HUES6 (cell line): Measurements from ENCODE around the gene PPP2R5C.
"Not testable (repeated sequence)": the region's sequence is repeated elsewhere in the genome, so short reads cannot be mapped to it uniquely, and the experiment has no call there.

Experiments
- H3K27ac ChIP-seq: 2 replicates; pipeline ENCODE4 v1.7.0; 2013; ENCODE audit warnings: low read depth, mild to moderate bottlenecking, low read length, inconsistent platforms
- H3K27me3 ChIP-seq: 2 replicates; pipeline ENCODE4 v1.6.1; 2013; ENCODE audit warnings: low read length; ENCODE audit not compliant: control insufficient read depth, insufficient read depth
- H3K36me3 ChIP-seq: 2 replicates; pipeline ENCODE4 v1.6.1; 2013; ENCODE audit warnings: low read length; ENCODE audit not compliant: control insufficient read depth, insufficient read depth
- H3K4me1 ChIP-seq: 2 replicates; pipeline ENCODE4 v1.6.1; 2013; ENCODE audit warnings: low read length; ENCODE audit not compliant: control insufficient read depth, insufficient read depth
- H3K4me3 ChIP-seq: 2 replicates; pipeline ENCODE4 v1.5.1; 2013; ENCODE audit warnings: low read depth, low read length
- H3K9ac ChIP-seq: one replicate; pipeline ENCODE4 v1.6.1; 2013; ENCODE audit warnings: mild to moderate bottlenecking, low read length
- H3K9me3 ChIP-seq: 2 replicates; pipeline ENCODE4 v1.6.1; 2013; ENCODE audit warnings: low read depth, low read length; ENCODE audit not compliant: control insufficient read depth, insufficient read depth

The PPP2R5C gene

DNA sequence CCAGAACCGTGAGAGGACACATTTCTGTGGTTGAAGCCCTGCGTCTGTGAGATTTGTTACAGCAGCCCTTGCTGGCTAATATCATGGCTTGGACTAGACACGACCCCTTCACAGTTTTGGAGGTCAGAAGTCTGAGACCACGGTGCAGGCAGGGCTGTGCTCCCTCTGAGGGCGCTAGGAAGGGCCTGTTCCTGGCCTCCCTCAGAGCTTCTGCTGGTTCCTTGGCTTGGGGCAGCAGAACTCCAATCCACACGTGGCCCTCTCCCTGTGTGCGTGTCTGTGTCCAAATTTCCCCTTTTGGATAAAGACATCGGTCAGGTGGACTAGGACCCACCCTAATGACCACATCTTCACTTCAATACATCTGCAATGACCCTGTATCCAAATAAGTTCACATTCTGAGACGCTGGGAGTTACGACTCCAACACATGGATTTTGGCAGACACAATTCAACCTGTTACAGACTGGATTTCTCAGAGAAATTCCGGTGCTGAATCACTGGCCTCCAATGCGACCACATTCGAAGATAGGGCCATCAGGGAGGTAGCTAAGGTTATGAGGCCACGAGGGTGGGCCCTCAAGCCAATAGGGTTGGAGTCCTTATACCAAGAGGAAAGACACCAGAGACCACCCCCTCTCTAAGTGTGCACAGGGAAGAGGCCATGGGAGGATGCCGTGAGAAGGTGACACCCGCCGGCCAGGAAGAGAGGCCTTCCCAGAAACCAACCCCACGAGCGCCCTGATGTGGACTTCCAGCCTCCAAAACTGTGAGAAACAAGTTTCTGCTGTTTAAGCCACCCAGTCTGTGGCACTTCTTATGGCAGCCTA, 43.6 kb upstream of the PPP2R5C start:
- Histone ChIP-seq H3K9ac (no peak overlapping the region), H3K27ac (no peak overlapping the region), H3K4me1 (peaks cover 30% of the 10 kb centered on the region), H3K9me3 (peaks cover 9% of the 10 kb centered on the region; the same call in 1 of the 2 replicates), H3K4me3 (no peak overlapping the region), H3K36me3 (no peaks in the 10 kb centered on the region), H3K27me3 (no peaks in the 10 kb centered on the region)

DNA sequence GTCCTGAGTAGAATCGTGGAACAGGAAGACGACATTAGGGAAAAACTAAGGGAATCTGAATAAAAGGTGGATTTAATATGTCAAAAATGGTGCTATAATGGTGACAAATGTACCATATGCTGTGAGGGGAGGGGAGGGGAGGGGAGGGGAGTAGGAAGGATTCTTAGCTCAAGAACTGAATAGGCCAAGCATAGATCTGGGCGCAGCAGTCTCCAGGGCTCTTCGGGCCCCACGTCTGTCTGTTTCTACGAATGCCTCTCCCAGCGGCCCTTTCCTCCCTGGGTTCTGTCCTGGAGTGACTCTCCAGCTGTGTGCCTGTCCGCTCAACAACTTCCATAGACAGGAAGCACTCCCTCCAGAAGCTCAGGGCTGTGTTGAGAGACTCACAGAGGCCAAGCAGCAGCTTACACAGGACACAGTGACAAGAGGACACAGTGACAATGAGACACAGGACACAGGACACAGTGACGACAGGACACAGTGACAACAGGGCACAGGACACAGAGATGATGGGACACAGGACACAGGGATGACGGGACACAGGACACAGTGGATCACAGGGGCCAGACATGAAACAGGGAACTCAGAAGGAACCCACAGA, 42.4 kb upstream of the PPP2R5C start:
- Histone ChIP-seq H3K9me3 (peaks cover 4% of the 10 kb centered on the region; the same call in 1 of the 2 replicates), H3K27ac (no peak overlapping the region), H3K9ac (peak overlapping the region; percentile 24), H3K4me1 (peaks cover 30% of the 10 kb centered on the region), H3K27me3 (no peaks in the 10 kb centered on the region), H3K4me3 (no peak overlapping the region), H3K36me3 (no peaks in the 10 kb centered on the region)

DNA sequence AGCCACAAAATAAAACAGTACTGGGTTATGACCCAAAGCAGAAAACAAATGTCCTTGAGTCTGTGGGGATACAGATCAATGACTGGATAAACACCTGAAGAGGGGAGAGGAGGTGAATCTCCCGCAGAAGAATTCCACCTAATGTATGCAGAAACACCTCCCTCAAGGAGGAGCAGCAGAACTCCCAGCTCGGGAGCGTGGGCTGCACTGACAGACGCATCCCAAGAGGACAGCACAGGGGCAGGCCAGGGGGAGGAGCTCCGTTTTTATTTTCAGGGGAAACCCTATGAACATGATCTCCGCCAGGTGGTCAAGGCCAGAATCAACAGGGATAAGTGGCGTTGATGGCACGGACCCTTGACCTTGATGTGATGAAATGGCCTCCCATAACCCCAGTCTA, 41.8 kb upstream of the PPP2R5C start:
- no peak overlapping the region for H3K27ac ChIP-seq
- no peaks in the 10 kb centered on the region for H3K27me3 ChIP-seq
- no peaks in the 10 kb centered on the region for H3K36me3 ChIP-seq
- H3K4me3 ChIP-seq, result no peak overlapping the region
- H3K9me3 ChIP-seq, result no peaks in the 10 kb centered on the region
- H3K9ac ChIP-seq, result peak overlapping the region; percentile 24
- peaks cover 30% of the 10 kb centered on the region for H3K4me1 ChIP-seq

DNA sequence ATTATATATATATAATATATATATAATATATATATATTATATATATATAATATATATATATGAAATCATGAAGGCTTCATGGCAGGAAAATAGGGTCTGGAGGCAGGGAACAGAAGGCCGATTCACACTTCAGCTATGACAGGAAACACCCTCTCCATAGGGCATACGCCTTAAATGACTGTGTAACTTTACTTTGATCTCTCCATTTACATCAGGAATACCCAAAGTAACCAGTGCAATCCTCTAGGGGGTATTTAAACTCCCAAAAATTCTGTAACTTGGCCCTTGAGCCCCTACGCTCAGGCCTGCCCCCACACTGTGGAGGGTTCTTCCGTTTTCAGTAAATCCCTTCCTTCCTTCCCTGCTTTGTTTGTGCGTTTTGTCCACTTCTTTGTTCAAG, 40.4 kb upstream of the PPP2R5C start:
- Histone ChIP-seq H3K9ac (peak overlapping the region; percentile 31), H3K4me3 (no peak overlapping the region), H3K4me1 (peaks cover 32% of the 10 kb centered on the region), H3K36me3 (no peaks in the 10 kb centered on the region), H3K27me3 (no peaks in the 10 kb centered on the region), H3K27ac (peak overlapping the region; percentile 96; the same call in 1 of the 2 replicates), H3K9me3 (no peaks in the 10 kb centered on the region)

DNA sequence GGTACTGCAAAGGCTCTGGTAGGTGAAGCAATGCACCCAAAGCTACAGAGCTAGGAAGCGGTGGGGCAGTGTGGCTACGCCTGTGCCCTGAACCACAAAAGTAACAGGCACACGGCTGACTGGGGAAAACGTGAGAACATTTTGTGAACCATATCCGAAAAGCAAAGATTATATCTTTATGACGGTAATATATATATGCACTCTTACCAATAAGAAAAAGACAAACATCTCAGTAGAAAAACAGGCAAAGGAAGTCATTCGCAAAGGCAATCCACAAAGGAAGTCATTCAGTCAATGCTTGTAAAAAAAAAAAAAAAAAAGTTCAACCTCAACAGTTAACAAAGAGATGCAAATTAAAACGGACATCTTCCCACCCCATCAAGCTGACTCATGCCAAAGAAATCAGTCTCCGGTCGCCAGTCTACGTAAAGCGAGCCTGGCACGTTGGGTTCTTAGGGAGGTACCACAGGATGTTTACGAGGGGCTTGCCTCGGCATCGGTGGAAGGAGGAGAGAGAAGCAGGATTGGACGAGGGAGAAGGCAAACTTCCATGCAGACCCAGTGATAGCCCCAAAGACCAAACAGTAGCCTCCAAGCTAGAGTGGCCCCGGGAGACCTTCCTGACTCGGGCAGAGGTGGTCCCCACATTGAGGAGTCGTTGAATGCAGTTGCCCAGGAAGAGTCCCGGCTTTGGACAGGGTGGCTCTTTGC, 39.4 kb upstream of the PPP2R5C start:
- no peaks in the 10 kb centered on the region for H3K36me3 ChIP-seq
- no peaks in the 10 kb centered on the region for H3K9me3 ChIP-seq
- no peaks in the 10 kb centered on the region for H3K27me3 ChIP-seq
- peaks cover 39% of the 10 kb centered on the region for H3K4me1 ChIP-seq
- H3K27ac ChIP-seq, result peak overlapping the region; percentile 96
- peak overlapping the region; percentile 67 for H3K9ac ChIP-seq
- peak overlapping the region; percentile 24 for H3K4me3 ChIP-seq

DNA sequence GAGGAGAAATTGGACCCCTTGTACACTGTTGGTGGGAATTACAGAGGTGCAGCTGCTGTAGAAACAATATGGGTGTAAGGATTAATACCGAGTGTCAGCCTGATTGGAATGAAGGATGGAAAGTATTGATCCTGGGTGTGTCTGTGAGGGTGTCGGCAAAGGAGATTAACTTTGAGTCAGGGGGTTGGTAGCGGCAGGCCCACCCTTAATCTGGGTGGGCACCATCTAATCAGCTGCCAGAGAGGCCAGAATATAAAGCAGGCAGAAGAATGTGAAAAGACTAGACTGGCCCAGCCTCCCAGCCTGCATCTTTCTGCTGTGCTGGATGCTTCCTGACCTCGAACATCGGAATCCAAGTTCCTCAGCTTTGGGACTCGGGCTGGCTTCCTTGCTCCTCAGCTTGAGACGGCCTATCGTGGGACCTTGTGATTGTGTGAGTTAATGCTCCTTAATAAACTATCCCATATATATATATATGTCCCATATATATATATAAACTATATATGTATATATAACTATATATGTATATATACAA, 38.4 kb upstream of the PPP2R5C start:
- H3K4me3 ChIP-seq, result no peak overlapping the region
- no peaks in the 10 kb centered on the region for H3K9me3 ChIP-seq
- H3K36me3 ChIP-seq, result no peaks in the 10 kb centered on the region
- no peaks in the 10 kb centered on the region for H3K27me3 ChIP-seq
- peaks cover 40% of the 10 kb centered on the region for H3K4me1 ChIP-seq
- H3K27ac ChIP-seq, result no peak overlapping the region
- no peak overlapping the region for H3K9ac ChIP-seq

DNA sequence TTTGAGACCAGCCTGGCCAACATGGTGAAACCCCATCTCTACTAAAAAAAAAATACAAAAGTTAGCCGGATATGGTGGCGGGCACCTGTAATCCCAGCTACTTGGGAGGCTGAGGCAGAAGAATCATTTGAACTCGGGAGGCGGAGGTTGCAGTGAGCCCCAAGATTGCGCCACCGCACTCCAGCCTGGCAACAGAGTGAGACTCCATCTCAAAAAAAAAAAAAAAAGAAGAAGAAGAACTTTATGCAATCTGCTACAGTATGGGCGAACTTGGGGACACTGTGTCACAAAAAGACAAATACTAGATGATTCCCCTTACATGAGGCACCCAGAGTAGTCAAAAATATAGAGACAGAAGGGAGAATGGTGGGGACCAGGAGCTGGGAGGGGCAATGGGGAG, 35.9 kb upstream of the PPP2R5C start:
- H3K4me3 ChIP-seq, H3K9ac ChIP-seq, H3K27me3 ChIP-seq, H3K9me3 ChIP-seq, H3K36me3 ChIP-seq, H3K27ac ChIP-seq: not testable (repeated sequence)
- peaks cover 33% of the 10 kb centered on the region for H3K4me1 ChIP-seq

DNA sequence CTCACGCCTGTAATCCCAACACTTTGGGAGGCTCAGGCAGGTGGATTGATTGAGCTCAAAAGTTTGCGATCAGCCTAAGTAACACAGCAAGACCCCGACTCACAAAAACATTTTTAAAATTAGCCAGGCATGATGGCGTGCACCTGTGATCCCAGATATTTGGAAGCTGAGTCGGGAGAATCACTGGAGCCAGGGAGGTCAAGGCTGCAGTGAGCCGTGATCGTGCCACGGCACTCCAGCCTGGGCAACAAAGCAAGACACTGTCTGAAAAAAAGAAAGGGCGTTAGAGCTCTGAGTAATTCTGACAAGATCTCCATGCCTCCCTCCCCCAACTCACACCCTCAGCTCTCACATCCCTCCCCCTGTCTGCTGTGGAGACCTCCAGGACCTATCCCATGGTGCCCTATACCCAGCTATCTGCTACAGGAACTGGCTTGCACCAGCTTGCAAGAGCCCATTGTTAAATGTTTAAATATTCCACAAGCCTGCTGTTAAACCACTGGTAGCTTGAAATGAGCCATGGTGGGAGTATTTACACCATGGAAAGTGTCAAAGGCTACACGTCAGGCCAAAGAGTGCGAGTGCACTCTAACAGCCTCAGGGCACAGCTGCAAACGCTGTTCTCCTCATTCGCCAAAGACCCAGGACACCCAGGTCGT, 35.1 kb upstream of the PPP2R5C start:
- H3K4me3 ChIP-seq, result no peak overlapping the region
- no peaks in the 10 kb centered on the region for H3K9me3 ChIP-seq
- H3K36me3 ChIP-seq, result no peaks in the 10 kb centered on the region
- H3K4me1 ChIP-seq, result peaks cover 36% of the 10 kb centered on the region
- no peak overlapping the region for H3K9ac ChIP-seq
- H3K27ac ChIP-seq, result no peak overlapping the region
- H3K27me3 ChIP-seq, result no peaks in the 10 kb centered on the region

DNA sequence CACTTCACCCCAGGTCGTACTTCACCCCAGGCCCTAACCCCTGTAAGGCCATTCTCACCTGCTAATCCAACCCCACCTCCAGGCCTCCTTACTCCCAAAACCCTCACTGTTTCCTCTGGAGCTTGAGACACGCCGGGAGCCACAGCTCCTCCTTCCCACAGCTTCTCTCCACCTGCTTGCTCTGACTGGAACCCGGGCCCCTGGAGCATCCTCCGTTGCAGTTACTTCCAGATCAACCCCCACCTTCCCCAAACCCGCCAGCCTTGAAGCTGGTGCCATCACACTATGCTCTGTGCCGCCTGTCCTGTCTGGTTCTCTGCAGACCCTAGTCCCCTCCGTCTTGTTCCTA, 34.6 kb upstream of the PPP2R5C start:
- peaks cover 36% of the 10 kb centered on the region for H3K4me1 ChIP-seq
- no peak overlapping the region for H3K27ac ChIP-seq
- no peak overlapping the region for H3K4me3 ChIP-seq
- H3K27me3 ChIP-seq, result no peaks in the 10 kb centered on the region
- no peak overlapping the region for H3K9ac ChIP-seq
- H3K9me3 ChIP-seq, result no peaks in the 10 kb centered on the region
- no peaks in the 10 kb centered on the region for H3K36me3 ChIP-seq

DNA sequence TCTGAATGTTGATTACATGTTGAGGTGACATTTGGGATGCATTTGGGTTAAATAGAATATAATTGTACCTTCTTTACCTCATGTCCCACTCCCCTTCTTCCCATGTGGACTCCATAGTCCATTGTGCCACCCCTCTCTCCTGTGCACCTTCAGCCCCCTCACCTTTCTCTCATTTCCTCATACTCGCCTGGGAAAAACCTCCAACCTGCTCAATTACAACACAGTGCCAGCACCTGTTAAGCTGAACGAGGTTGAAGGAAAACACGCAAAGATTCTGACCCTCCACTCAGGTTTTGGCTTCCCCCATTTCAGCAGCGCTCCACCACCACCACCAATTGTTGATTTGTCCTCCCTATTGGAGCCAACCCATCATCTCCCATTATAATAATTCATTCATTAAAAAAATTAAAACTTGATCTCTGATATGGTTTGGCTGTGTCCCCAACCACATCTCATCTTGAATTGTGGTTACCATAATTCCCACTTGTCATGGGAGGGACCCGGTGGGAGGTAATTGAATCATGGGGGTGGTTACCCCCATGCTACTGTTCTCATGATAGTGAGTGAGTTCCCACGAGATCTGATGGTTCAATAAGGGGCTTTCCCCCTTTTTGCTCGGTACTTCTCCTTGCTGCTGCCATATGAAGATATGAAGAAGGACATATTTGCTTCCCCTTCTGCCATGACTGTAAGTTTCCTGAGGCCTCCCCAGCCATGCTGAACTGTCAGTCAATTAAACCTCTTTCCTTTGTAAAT, 33.7 kb upstream of the PPP2R5C start:
- H3K4me1 ChIP-seq, result peaks cover 32% of the 10 kb centered on the region
- no peak overlapping the region for H3K27ac ChIP-seq
- no peak overlapping the region for H3K9ac ChIP-seq
- no peaks in the 10 kb centered on the region for H3K9me3 ChIP-seq
- H3K27me3 ChIP-seq, result no peaks in the 10 kb centered on the region
- no peaks in the 10 kb centered on the region for H3K36me3 ChIP-seq
- no peak overlapping the region for H3K4me3 ChIP-seq
